ENCODE results near the gene HMX3.
A peak's percentile ranks its signal among the peaks of the same experiment; 100 is the strongest.

HMX3 gene

DNA sequence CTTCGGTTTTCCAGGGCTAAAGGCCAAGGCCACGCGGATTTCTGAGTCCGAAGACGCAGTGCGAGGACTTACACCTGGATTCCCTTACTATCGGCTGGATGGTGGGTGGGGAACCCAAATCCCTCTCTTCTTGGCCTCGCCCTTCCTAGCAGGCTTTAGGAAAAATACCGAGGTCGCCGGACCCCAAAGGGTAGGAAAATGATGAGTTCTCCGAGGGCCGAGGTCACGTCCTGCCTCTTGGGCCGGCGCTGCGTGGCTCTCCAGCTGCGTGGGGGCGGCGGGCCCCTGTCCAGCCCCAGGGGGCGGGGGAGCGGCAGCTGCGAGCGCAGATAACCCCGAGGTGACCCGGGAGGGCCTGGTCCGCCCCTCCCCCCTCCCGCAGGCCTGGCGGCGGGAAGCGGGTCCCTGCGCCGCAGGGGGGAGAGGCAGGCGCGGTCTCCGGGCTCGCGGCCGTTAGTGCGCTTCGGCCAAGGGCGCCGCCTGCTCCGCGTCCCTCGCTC, 805 bp upstream of the HMX3 start:
- no peak overlapping the region; the same call in 1 of the 2 replicates for H3K4me3 ChIP-seq (ENCODE audit: low read length)
- TF ChIP-seq, protein P1, sequence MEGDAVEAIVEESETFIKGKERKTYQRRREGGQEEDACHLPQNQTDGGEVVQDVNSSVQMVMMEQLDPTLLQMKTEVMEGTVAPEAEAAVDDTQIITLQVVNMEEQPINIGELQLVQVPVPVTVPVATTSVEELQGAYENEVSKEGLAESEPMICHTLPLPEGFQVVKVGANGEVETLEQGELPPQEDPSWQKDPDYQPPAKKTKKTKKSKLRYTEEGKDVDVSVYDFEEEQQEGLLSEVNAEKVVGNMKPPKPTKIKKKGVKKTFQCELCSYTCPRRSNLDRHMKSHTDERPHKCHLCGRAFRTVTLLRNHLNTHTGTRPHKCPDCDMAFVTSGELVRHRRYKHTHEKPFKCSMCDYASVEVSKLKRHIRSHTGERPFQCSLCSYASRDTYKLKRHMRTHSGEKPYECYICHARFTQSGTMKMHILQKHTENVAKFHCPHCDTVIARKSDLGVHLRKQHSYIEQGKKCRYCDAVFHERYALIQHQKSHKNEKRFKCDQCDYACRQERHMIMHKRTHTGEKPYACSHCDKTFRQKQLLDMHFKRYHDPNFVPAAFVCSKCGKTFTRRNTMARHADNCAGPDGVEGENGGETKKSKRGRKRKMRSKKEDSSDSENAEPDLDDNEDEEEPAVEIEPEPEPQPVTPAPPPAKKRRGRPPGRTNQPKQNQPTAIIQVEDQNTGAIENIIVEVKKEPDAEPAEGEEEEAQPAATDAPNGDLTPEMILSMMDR (conservative IDR thresholded peaks at IDR 0.05; ENCODE audit: low read length): no peak
- DNase-seq (ENCODE audit: low read depth): no peak

DNA sequence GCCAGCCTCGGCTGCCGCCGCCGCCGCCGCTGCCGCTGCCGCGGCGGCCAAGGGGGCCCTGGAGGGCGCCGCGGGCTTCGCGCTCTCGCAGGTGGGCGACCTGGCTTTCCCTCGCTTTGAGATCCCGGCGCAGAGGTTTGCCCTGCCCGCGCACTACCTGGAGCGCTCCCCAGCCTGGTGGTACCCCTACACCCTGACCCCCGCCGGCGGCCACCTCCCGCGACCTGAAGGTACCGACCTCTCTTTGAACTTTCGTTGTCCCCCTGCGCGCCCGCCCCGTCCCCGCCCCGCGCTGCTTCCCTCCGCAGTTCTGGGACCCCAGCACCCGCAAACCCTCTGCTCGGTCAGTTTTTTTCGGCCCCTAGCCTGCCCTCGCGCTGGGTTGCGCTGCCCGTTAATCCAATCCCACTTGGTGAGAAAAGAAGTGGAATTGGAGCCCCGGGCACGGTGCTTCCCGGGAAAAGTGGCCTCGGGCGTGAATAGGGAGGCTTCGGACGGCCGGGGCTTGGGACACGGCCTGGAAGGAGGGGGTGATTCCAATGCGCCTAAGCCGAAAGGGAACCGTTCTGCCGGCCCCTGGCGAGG, 543 bp downstream of the HMX3 start:
- no peak overlapping the region for H3K4me3 ChIP-seq (ENCODE audit: low read length)
- no peak for DNase-seq (ENCODE audit: low read depth)
- TF ChIP-seq, protein P1 (conservative IDR thresholded peaks at IDR 0.05; ENCODE audit: low read length): no peak

DNA sequence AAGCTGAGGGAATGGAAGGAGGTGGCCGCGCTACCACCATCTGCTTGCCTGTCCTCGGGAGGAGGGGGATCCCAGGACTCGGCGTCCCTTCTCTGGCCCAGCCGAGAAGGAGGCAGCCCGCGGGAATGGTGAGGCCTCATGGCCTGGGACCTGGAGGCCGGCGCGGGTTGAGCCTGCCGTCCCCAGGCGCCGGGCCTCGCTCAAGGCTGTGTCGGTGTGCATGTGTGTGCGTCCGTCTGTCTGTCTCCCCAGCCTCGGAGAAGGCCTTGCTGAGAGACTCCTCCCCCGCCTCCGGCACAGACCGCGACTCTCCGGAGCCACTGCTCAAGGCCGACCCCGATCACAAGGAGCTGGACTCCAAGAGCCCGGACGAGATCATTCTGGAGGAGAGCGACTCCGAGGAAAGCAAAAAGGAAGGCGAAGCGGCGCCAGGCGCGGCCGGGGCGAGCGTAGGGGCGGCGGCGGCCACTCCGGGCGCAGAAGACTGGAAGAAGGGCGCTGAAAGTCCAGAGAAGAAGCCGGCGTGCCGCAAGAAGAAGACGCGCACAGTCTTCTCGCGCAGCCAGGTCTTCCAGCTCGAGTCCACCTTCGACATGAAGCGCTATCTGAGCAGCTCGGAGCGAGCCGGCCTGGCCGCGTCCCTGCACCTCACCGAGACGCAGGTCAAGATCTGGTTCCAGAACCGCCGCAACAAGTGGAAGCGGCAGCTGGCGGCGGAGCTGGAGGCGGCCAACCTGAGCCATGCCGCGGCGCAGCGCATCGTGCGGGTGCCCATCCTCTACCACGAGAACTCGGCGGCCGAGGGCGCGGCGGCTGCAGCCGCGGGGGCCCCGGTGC, 1.3 kb downstream of the HMX3 start:
- peak; percentile 12 for DNase-seq (ENCODE audit: low read depth)
- no peak overlapping the region for H3K4me3 ChIP-seq (ENCODE audit: low read length)

DNA sequence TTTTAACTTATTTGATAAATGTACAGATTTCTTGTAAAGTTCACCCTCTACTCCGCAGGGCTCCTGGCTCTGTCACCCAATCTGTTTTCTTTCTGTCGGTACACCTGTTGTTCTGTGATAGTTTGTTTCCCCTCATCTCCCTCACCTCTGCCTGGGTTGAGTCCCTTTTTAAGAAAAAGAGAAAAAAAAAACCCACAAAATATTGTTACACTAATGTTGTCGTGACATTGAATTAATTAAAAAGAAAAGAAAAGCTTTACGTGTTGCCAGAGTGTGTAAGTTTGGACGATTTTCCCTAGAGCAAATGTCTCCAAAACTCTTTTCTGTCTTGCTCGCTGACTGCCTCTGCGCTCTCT, 3.4 kb downstream of the HMX3 start:
- TF ChIP-seq, protein P1 (conservative IDR thresholded peaks at IDR 0.05; ENCODE audit: low read length): no peak
- H3K4me3 ChIP-seq (ENCODE audit: low read length): no peak overlapping the region
- DNase-seq (ENCODE audit: low read depth): no peak

More for the DNA sequence above, 1.3 kb downstream of the HMX3 start:
- TF ChIP-seq, protein P1 (conservative IDR thresholded peaks at IDR 0.05; ENCODE audit: low read length): no peak

DNA sequence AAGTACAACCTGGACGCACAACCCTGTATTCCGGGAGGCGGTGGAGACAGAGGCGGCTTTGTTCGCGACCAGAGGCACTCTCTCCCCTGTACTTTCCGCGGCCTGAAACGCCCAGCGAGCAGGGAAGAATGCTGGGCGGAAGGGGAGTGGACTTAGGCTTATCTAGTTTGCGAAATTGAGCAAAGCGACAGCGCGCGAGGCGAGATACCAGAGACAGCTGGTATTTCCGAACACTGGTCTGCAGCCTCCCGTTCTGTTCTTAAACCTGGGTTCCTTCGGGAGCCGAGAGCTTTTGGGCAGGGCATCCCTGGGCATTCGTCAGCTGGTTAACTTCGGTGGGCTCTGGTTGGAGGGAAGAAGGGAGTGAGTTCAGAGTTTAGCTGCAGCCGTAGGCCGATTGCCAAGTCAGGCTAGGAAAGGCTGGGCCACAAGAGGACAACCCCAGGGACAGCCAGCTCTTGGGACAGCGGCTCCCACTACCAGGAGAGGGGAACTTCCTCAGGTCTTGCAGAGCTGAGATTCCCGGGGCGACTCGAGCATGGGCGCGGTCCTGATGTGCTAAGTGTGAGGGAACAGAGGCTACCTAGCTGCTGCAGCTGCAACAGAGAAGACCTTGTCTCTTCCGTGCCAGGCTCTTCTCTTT, 3.9 kb downstream of the HMX3 start:
- TF ChIP-seq, protein P1 (conservative IDR thresholded peaks at IDR 0.05; ENCODE audit: low read length): no peak
- no peak for DNase-seq (ENCODE audit: low read depth)
- H3K4me3 ChIP-seq (ENCODE audit: low read length): no peak overlapping the region

DNA sequence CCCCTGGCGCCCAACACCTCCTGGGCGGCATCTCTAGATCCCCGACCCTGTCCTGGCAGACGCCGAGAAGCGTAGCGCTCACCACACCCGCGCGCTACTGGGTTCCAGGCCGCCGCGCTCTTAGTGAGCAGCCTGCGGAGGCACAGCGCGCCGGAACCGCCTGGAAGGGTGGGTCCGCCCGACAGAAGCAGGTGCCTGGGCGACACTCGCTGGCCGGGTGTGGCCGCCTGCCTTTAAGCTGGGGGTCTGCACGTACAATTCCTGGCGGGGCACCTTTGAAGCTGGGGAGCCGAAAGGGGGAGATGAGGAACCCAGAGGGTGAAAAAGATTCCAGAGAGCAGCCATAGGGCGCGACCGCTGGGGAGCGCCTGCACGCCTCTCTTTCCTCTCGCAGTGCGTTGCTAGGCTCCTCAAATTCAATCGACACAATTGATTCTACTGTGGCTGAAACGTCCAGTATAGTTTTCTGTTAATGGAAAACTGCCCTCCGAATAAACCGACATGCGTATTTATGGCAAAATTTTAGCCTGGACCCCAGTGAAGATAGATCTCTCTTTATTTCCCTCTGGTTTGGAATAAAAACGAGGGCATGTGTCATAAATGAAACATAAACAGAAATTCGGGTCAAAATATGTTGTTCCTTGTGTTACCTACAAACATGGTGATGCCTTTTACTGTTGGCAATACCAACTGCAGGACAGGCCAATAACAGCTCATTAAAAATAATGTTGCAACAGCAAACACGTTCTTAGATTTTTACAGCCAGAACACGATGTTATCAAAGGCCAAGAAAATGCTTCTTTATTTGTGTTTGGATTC, 4.6 kb downstream of the HMX3 start:
- DNase-seq (ENCODE audit: low read depth): no peak
- no peak overlapping the region for H3K4me3 ChIP-seq (ENCODE audit: low read length)

More for the DNA sequence above, 4.6 kb downstream of the HMX3 start:
- TF ChIP-seq, protein P1 (conservative IDR thresholded peaks at IDR 0.05; ENCODE audit: low read length): no peak; the same call in 1 of the 2 replicates

Measured in AG10803 (cell line).